Thymus (tissue), 11 donors: ENCODE results near the gene TARS1. TPM values are rescaled to one million over a fixed set of nuclear protein-coding genes. Genes with fewer than 3 reads are reported as not detected.
"Not testable (repeated sequence)": the region's sequence is repeated elsewhere in the genome, so short reads cannot be mapped to it uniquely, and the experiment has no call there.

Source experiments
- DNase-seq, 9 donors: peaks; one replicate each; pipeline ENCODE4 v3.0.0-alpha.2; 2013; ENCODE audit warnings: low spot score in 9 of 9, low read depth in 6 of 9, missing footprints in 1 of 9
- H3K27ac ChIP-seq, 2 donors: one replicate each; pipeline ENCODE4 v1.5.1; 2013; ENCODE audit warnings: control low read depth in 1 of 2, low read depth in 1 of 2, low read length in 1 of 2, mild to moderate bottlenecking in 1 of 2, moderate library complexity in 1 of 2
- H3K27me3 ChIP-seq, 2 donors: one replicate each; pipeline ENCODE4 v1.5.1; 2013; ENCODE audit warnings: low read length in 1 of 2; ENCODE audit not compliant: control insufficient read depth in 2 of 2, insufficient read depth in 1 of 2
- H3K36me3 ChIP-seq, 2 donors: one replicate each; pipeline ENCODE4 v1.5.1; 2013; ENCODE audit warnings: low read length in 1 of 2, mild to moderate bottlenecking in 1 of 2, moderate library complexity in 1 of 2; ENCODE audit not compliant: control insufficient read depth in 2 of 2, insufficient read depth in 2 of 2
- H3K4me1 ChIP-seq, 2 donors: one replicate each; pipeline ENCODE4 v1.5.1; 2013; ENCODE audit warnings: low read length in 2 of 2; ENCODE audit not compliant: control insufficient read depth in 2 of 2, insufficient read depth in 2 of 2
- H3K4me3 ChIP-seq, 2 donors: one replicate each; pipeline ENCODE4 v1.5.1; 2013; ENCODE audit warnings: low read length in 2 of 2, control low read depth in 1 of 2, mild to moderate bottlenecking in 1 of 2
- H3K9me3 ChIP-seq, 2 donors: one replicate each; pipeline ENCODE4 v1.5.1; 2013; ENCODE audit warnings: low read length in 1 of 2, mild to moderate bottlenecking in 1 of 2; ENCODE audit not compliant: control insufficient read depth in 2 of 2, insufficient read depth in 1 of 2
- WGBS: extraction: QIAGEN DNeasy Blood & Tissue Kit; methylation state at CpG from one replicate; pipeline ENCODE4 v1.1.7; 2013; 5-methylcytosine and 5-hydroxymethylcytosine counted together
- polyA plus RNA-seq: library from polyadenylated mRNA; stranded (reverse); fragments of 200-250 nt; gene quantifications from one replicate; pipeline ENCODE4 v1.2.3, GENCODE V29; 2013
- total RNA-seq: library from RNA; stranded (reverse); fragments of 120-200 nt; gene quantifications from one replicate; pipeline ENCODE4 v1.2.4, GENCODE V29; 2013
- donor health status: healthy.

The TARS1 gene
- total and polyA plus RNA-seq, 2 donors: 75.2 to 112 TPM

DNA sequence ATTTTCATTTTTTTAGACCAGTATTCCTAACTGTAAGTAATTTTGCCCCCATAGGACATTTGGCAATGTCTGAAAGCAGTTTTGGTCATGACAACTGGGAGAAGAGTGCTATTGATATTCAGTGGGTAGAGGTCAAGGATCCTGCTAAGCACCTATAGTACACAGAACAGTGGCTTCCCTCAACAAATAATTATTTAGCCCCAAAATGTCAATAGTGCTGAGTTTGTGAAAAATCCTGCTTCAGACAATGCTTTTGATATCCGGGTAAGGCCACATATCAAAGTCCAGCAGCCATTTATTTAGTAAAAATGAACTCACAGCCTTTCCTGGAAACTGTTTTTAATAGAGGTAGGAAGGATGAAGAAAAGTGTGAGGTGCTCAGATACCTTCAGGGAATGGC lies 8.1 kb upstream of the TARS1 start:
- Histone ChIP-seq H3K36me3 (no peaks in the 10 kb centered on the region), H3K27me3 (no peaks in the 10 kb centered on the region), H3K4me3 (no peak overlapping the region), H3K9me3 (no peaks in the 10 kb centered on the region), H3K27ac (no peak overlapping the region), H3K4me1 (no peaks in the 10 kb centered on the region)
- 97% methylated on average over 1 of the region's 1 CpG for WGBS
- DNase-seq: no peak

DNA sequence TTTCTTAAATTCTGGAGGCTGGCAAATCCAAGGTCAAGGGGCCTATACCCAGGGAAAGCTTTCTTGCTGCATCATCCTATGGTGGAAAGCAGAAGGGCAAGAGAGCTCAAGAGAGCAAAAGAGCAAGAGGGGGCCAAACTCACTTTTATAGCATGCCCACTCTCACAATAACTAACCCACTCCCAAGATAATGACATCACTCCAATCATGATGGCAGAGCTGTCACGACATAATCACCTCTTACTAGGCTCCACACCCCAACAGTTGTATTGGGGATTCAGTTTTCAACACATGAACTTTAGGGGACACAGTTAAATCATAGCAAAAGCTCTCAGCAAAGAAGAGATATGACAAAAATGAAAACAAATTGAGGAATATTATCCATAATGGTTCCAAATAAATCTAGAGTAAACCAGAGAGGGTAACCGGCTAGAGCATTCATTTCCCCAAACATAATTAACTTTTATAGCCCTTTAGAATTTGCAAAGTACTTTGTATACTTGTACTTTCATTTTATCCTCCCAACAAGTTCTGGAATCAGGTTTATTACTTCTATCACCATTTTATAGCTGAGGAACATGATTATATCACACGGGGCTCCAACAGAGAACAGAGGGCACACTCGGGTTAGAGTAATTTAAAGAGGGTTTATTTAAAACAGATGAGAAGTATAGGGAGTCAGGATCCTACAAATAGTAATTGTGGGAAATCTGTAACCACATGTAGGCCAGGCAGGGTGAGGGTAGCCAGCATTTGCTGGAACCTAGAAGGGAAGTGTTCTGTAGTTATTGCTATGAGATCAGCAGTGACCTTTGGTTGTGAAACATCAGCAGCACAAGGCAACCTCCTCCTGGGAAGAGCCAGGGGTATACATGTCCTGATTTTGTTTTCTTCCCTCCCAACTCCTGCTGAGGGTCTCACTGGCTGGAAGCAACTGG lies 7.2 kb upstream of the TARS1 start:
- Histone ChIP-seq H3K9me3 (no peaks in the 10 kb centered on the region), H3K4me1 (no peaks in the 10 kb centered on the region), H3K36me3 (no peaks in the 10 kb centered on the region), H3K27ac (no peak overlapping the region), H3K4me3 (no peak overlapping the region), H3K27me3 (no peaks in the 10 kb centered on the region)
- WGBS: 83% methylated on average over 4 of the region's 4 CpGs
- no peak for DNase-seq

DNA sequence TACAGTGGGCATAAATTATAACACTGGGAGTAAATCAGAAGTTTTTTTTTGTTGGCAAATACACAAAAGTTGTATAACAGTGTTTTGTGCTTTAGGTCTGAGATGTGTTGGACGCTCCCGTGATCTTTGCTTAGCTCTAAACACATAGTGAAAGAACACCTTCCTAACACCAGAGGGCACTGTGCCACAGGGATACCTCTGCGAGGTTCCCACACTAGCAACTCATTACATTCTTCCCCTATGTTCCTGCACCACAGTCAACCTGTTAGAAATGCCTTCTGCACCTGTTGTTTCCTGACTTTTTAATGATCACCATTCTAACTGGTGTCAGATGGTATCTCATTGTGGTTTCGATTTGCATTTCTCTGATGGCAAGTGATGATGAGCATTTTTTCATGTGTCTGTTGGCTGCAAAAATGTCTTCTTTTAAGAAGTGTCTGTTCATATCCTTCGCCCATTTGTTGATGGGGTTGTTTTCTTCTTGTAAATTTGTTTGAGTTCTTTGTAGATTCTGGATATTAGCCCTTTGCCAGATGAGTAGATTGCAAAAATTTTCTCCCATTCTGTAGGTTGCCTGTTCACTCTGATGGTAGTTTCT lies 4.8 kb upstream of the TARS1 start:
- peak; percentile 59 to 90 (median 82) for DNase-seq
- H3K9me3 ChIP-seq, H3K36me3 ChIP-seq, H3K4me3 ChIP-seq, H3K27me3 ChIP-seq, H3K4me1 ChIP-seq, H3K27ac ChIP-seq: not testable (repeated sequence)
- 9% methylated on average over 5 of the region's 5 CpGs for WGBS

DNA sequence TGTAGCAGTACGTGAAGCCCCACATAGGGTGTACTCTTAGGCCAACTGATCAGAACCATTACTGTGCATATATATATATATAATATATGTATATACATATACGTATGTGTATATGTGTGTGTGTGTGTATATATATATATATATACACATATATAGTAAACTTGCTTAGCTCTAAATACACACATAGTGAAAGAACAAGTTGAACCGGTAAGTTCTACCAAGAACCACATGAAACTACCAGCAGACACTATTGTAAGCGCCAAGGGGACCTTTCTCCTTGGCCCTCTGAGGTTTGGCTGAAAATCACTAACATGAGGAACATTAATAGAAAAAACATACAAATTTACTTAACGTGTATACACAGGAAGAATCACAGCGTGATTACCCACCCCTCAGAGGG lies 1.8 kb upstream of the TARS1 start:
- Histone ChIP-seq H3K4me3 (no peak overlapping the region), H3K27ac (no peak overlapping the region), H3K27me3 (no peaks in the 10 kb centered on the region), H3K36me3 (no peaks in the 10 kb centered on the region), H3K4me1 (peaks cover 12 to 16% of the 10 kb centered on the region in 2 donors), H3K9me3 (no peaks in the 10 kb centered on the region)
- DNase-seq: no peak
- 92% methylated on average over 6 of the region's 6 CpGs for WGBS

DNA sequence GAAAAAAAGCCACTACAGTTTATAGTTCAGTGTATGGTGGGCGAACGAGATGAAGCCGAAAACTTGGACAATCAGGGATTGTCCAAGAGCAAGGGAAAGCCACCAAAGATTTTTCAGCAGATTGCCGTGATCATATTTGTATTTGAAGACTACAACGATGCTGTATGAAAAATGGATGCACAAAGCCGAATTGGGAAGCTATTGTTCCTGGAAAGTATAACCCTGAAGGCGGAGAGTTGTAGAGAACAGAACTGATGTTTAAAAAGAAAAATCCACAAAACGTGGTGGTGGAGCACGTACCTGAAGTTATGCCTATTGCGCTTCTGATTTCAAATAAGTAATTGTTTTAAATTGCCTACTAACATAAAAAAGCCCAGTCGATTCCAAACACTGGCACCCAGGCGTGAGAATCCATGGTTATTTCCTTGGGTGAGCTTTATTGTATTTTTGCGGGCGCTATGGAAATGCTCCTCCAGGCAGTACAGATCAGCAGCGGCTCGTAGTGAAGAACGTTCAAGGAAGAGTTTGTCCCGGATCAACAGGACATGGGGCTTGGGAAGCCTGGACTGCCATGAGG lies 772 bp upstream of the TARS1 start:
- Histone ChIP-seq H3K36me3 (peaks cover 0 to 2% of the 10 kb centered on the region in 2 donors), H3K9me3 (no peaks in the 10 kb centered on the region), H3K27me3 (no peaks in the 10 kb centered on the region), H3K4me3 (peak overlapping the region; percentile 73 to 89), H3K27ac (peak overlapping the region; percentile 77 to 92), H3K4me1 (peaks cover 12 to 16% of the 10 kb centered on the region in 2 donors)
- 10% methylated on average over 18 of the region's 18 CpGs for WGBS
- DNase-seq: peak in 3 of 9 donors; percentile 6 to 19 (median 9)

GRCh38 chr5:33441241-33442177 lies 744 bp downstream of the TARS1 start:
- no peaks in the 10 kb centered on the region for H3K9me3 ChIP-seq
- H3K27ac ChIP-seq: peak overlapping the region; percentile 92 to 94
- H3K27me3 ChIP-seq: no peaks in the 10 kb centered on the region
- peaks cover 8 to 16% of the 10 kb centered on the region in 2 donors for H3K36me3 ChIP-seq
- DNase-seq: peak in 7 of 9 donors; percentile 4 to 37 (median 19)
- 3% methylated on average over 22 of the region's 22 CpGs for WGBS
- H3K4me1 ChIP-seq: peaks cover 12 to 16% of the 10 kb centered on the region in 2 donors
- H3K4me3 ChIP-seq: peak overlapping the region; percentile 73 to 89

- WGBS: 94% methylated on average over 4 of the region's 4 CpGs
- Histone ChIP-seq H3K27ac (no peak overlapping the region), H3K4me1 (peaks cover 10 to 11% of the 10 kb centered on the region in 2 donors), H3K36me3 (peaks cover 13 to 24% of the 10 kb centered on the region in 2 donors), H3K27me3 (no peaks in the 10 kb centered on the region), H3K4me3 (no peak overlapping the region), H3K9me3 (no peaks in the 10 kb centered on the region)
- no peak for DNase-seq
Measured at GRCh38 chr5:33444542-33444941, 3.8 kb downstream of the TARS1 start.

DNA sequence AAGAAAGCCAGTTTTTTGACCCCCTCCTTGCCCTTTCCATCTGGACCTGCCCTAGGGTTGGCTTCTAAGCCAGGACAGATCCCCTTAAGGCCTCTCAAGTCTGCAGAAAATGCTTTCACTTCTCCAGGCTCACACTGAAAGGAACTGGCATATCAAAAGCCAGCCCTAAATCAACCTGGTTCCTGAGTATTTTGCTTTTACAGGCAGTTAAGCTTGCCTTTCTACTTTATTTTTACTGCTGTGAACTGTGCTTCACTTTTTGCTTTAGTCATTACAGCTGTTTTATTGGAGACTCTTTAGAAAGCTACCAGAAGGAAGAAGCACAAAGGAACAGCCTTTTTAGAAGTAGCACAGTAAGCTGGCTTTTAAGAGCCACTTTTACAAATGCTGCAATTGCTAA lies 5.0 kb downstream of the TARS1 start:
- no peak for DNase-seq
- H3K27me3 ChIP-seq: no peaks in the 10 kb centered on the region
- H3K4me1 ChIP-seq: peaks cover 6 to 7% of the 10 kb centered on the region in 2 donors
- peaks cover 13 to 28% of the 10 kb centered on the region in 2 donors for H3K36me3 ChIP-seq
- H3K9me3 ChIP-seq: no peaks in the 10 kb centered on the region
- H3K4me3 ChIP-seq: no peak overlapping the region
- H3K27ac ChIP-seq: no peak overlapping the region
